ENCODE data around the gene SPART. TPM values are rescaled to one million over a fixed set of nuclear protein-coding genes. Genes with fewer than 3 reads are reported as not detected.
"Not testable (repeated sequence)": the region's sequence is repeated elsewhere in the genome, so short reads cannot be mapped to it uniquely, and the experiment has no call there.

SPART gene
- total and polyA plus RNA-seq, 4 donors, result 28.0 to 84.7 (median 45.9) TPM

GRCh38 chr13:36325912-36326311 is 20.3 kb downstream of the SPART start:
- Histone ChIP-seq H3K36me3 (ENCODE audit: control insufficient read depth in 4 of 4, insufficient read depth in 4 of 4, low read length in 4 of 4) (peaks cover 13 to 29% (median 26%) of the 10 kb centered on the region in 4 donors), H3K9ac (ENCODE audit: insufficient read depth in 1 of 2, low read length in 2 of 2) (no peak overlapping the region), H3K4me1 (ENCODE audit: control insufficient read depth in 5 of 5, insufficient read depth in 5 of 5, low read length in 5 of 5) (peaks cover 0 to 12% (median 0%) of the 10 kb centered on the region in 5 donors), H3K27ac (ENCODE audit: low read depth in 1 of 2, low read length in 1 of 2) (no peak overlapping the region), H3K27me3 (ENCODE audit: control insufficient read depth in 3 of 3, insufficient read depth in 3 of 3, low read length in 2 of 3) (no peaks in the 10 kb centered on the region), H3K4me3 (no peak overlapping the region), H3K9me3 (ENCODE audit: control insufficient read depth in 4 of 4, insufficient read depth in 3 of 4, low read length in 3 of 4) (no peaks in the 10 kb centered on the region)
- no peak for ATAC-seq (ENCODE audit: insufficient read depth, low FRiP score)
- WGBS, 2 donors, result 86 to 88% methylated on average over 1 of the region's 1 CpG
- TF ChIP-seq CTCF (IDR thresholded peaks at IDR 0.05; ENCODE audit: control extremely low read depth, extremely low read depth), result no peak
- no peak for DNase-seq

- not testable (repeated sequence) for H3K9ac ChIP-seq (ENCODE audit: insufficient read depth in 1 of 2, low read length in 2 of 2); H3K9me3 ChIP-seq (ENCODE audit: control insufficient read depth in 4 of 4, insufficient read depth in 3 of 4, low read length in 3 of 4); H3K27me3 ChIP-seq (ENCODE audit: control insufficient read depth in 3 of 3, insufficient read depth in 3 of 3, low read length in 2 of 3); H3K27ac ChIP-seq (ENCODE audit: low read depth in 1 of 2, low read length in 1 of 2); ATAC-seq (ENCODE audit: insufficient read depth, low FRiP score); H3K4me3 ChIP-seq; DNase-seq
- 86 to 88% methylated on average over 5 of the region's 5 CpGs for WGBS, 2 donors
- Histone ChIP-seq H3K36me3 (ENCODE audit: control insufficient read depth in 4 of 4, insufficient read depth in 4 of 4, low read length in 4 of 4) (peaks cover 13 to 27% (median 23%) of the 10 kb centered on the region in 4 donors), H3K4me1 (ENCODE audit: control insufficient read depth in 5 of 5, insufficient read depth in 5 of 5, low read length in 5 of 5) (peaks cover 0 to 11% (median 0%) of the 10 kb centered on the region in 5 donors)
Observed at GRCh38 chr13:36324881-36325280, 21.3 kb downstream of the SPART start.

GRCh38 chr13:36323951-36324566 is 22.1 kb downstream of the SPART start:
- ATAC-seq (ENCODE audit: insufficient read depth, low FRiP score) (no peak), DNase-seq (no peak)
- Histone ChIP-seq H3K9me3 (ENCODE audit: control insufficient read depth in 4 of 4, insufficient read depth in 3 of 4, low read length in 3 of 4) (no peaks in the 10 kb centered on the region), H3K9ac (ENCODE audit: insufficient read depth in 1 of 2, low read length in 2 of 2) (no peak overlapping the region), H3K27ac (ENCODE audit: low read depth in 1 of 2, low read length in 1 of 2) (no peak overlapping the region), H3K27me3 (ENCODE audit: control insufficient read depth in 3 of 3, insufficient read depth in 3 of 3, low read length in 2 of 3) (no peaks in the 10 kb centered on the region), H3K36me3 (ENCODE audit: control insufficient read depth in 4 of 4, insufficient read depth in 4 of 4, low read length in 4 of 4) (peaks cover 12 to 27% (median 23%) of the 10 kb centered on the region in 4 donors), H3K4me3 (no peak overlapping the region), H3K4me1 (ENCODE audit: control insufficient read depth in 5 of 5, insufficient read depth in 5 of 5, low read length in 5 of 5) (peaks cover 0 to 3% (median 0%) of the 10 kb centered on the region in 5 donors)
- TF ChIP-seq CTCF (IDR thresholded peaks at IDR 0.05; ENCODE audit: control extremely low read depth, extremely low read depth), result no peak
- WGBS, 2 donors, result 91 to 100% methylated on average over 1 of the region's 1 CpG

- H3K9ac ChIP-seq (ENCODE audit: insufficient read depth in 1 of 2, low read length in 2 of 2), result no peak overlapping the region
- H3K4me3 ChIP-seq, result no peak overlapping the region
- H3K27ac ChIP-seq (ENCODE audit: low read depth in 1 of 2, low read length in 1 of 2), result no peak overlapping the region
- H3K9me3 ChIP-seq (ENCODE audit: control insufficient read depth in 4 of 4, insufficient read depth in 3 of 4, low read length in 3 of 4), result no peaks in the 10 kb centered on the region
- no peak for ATAC-seq (ENCODE audit: insufficient read depth, low FRiP score)
- H3K36me3 ChIP-seq (ENCODE audit: control insufficient read depth in 4 of 4, insufficient read depth in 4 of 4, low read length in 4 of 4), result peaks cover 9 to 27% (median 23%) of the 10 kb centered on the region in 4 donors
- DNase-seq, result no peak
- no peak for TF ChIP-seq CTCF (IDR thresholded peaks at IDR 0.05; ENCODE audit: control extremely low read depth, extremely low read depth)
- 97% methylated on average over 3 of the region's 3 CpGs for WGBS, 2 donors
- H3K27me3 ChIP-seq (ENCODE audit: control insufficient read depth in 3 of 3, insufficient read depth in 3 of 3, low read length in 2 of 3), result no peaks in the 10 kb centered on the region
- no peaks in the 10 kb centered on the region for H3K4me1 ChIP-seq (ENCODE audit: control insufficient read depth in 5 of 5, insufficient read depth in 5 of 5, low read length in 5 of 5)
Observed at GRCh38 chr13:36323408-36323807, 22.8 kb downstream of the SPART start.

GRCh38 chr13:36319793-36320192 is 26.4 kb downstream of the SPART start:
- DNase-seq; H3K27ac ChIP-seq (ENCODE audit: low read depth in 1 of 2, low read length in 1 of 2); H3K4me3 ChIP-seq; H3K4me1 ChIP-seq (ENCODE audit: control insufficient read depth in 5 of 5, insufficient read depth in 5 of 5, low read length in 5 of 5); ATAC-seq (ENCODE audit: insufficient read depth, low FRiP score); H3K9me3 ChIP-seq (ENCODE audit: control insufficient read depth in 4 of 4, insufficient read depth in 3 of 4, low read length in 3 of 4); H3K27me3 ChIP-seq (ENCODE audit: control insufficient read depth in 3 of 3, insufficient read depth in 3 of 3, low read length in 2 of 3); H3K9ac ChIP-seq (ENCODE audit: insufficient read depth in 1 of 2, low read length in 2 of 2): not testable (repeated sequence)
- WGBS, 2 donors, result 22 to 53% methylated on average over 6 of the region's 6 CpGs
- peaks cover 7 to 18% (median 13%) of the 10 kb centered on the region in 4 donors for H3K36me3 ChIP-seq (ENCODE audit: control insufficient read depth in 4 of 4, insufficient read depth in 4 of 4, low read length in 4 of 4)

All from lung (tissue), 12 donors.